HEK293 (cell line): Measurements from ENCODE around the gene IFI30.

Experiments used
- CTCF ChIP-seq: fragments of 450-650 bp; formaldehyde crosslinking; IDR thresholded peaks from 2 replicates; pipeline ENCODE4 v1.5.1; 2016; ENCODE audit warnings: missing biosample characterization, missing genetic modification characterization
- KLF10 ChIP-seq: fragments of 450-650 bp; IDR thresholded peaks from 2 replicates; pipeline ENCODE4 v1.5.1; 2018; ENCODE audit warnings: missing biosample characterization, mild to moderate bottlenecking, missing genetic modification characterization
- KLF8 ChIP-seq: fragments of 450-650 bp; formaldehyde crosslinking; IDR thresholded peaks from 2 replicates; pipeline ENCODE4 v1.5.1; 2016; ENCODE audit warnings: missing biosample characterization, missing genetic modification characterization
- TCF7L2 ChIP-seq: IDR thresholded peaks from 2 replicates; pipeline ENCODE4 v1.6.1; 2011; ENCODE audit warnings: low read depth, mild to moderate bottlenecking, inconsistent platforms, low read length, moderate library complexity, borderline replicate concordance
- YY1 ChIP-seq: fragments of 450-650 bp; formaldehyde crosslinking; IDR thresholded peaks from 2 replicates; pipeline ENCODE4 v1.5.1; 2018; ENCODE audit warnings: missing biosample characterization, missing genetic modification characterization
- ZBTB1 ChIP-seq: fragments of 450-650 bp; formaldehyde crosslinking; IDR thresholded peaks from 2 replicates; pipeline ENCODE4 v1.5.1; 2016; ENCODE audit warnings: missing biosample characterization, missing genetic modification characterization
- ZBTB44 ChIP-seq: fragments of 450-650 bp; IDR thresholded peaks from 2 replicates; pipeline ENCODE4 v1.5.1; 2018; ENCODE audit warnings: missing biosample characterization, mild to moderate bottlenecking, missing genetic modification characterization
- ZEB2 ChIP-seq: fragments of 450-650 bp; formaldehyde crosslinking; IDR thresholded peaks from 2 replicates; pipeline ENCODE4 v1.5.1; 2016; ENCODE audit warnings: missing biosample characterization, missing genetic modification characterization
- ZNF223 ChIP-seq: fragments of 450-650 bp; formaldehyde crosslinking; IDR thresholded peaks from 2 replicates; pipeline ENCODE4 v1.5.1; 2016; ENCODE audit warnings: missing biosample characterization, missing genetic modification characterization
- ZNF571 ChIP-seq: fragments of 450-650 bp; formaldehyde crosslinking; IDR thresholded peaks from 2 replicates; pipeline ENCODE4 v1.5.0; 2017; ENCODE audit warnings: missing biosample characterization, missing genetic modification characterization
- ZSCAN18 ChIP-seq: fragments of 450-650 bp; formaldehyde crosslinking; IDR thresholded peaks from 2 replicates; pipeline ENCODE4 v1.5.1; 2016; ENCODE audit warnings: missing biosample characterization, missing genetic modification characterization

GRCh38 chr19:18156841-18157464, 16.7 kb upstream of the IFI30 start:
- no peak for TF ChIP-seq ZEB2
- no peak for TF ChIP-seq CTCF (tag by site-specific recombination)
- TF ChIP-seq TCF7L2 = no peak
- TF ChIP-seq ZSCAN18 (tag by site-specific recombination) = no peak
- no peak for TF ChIP-seq YY1 (tag by site-specific recombination)
- no peak for TF ChIP-seq ZNF571 (tag by site-specific recombination)
- peak; percentile 83; the same call in 1 of the 2 replicates for TF ChIP-seq KLF10 (tag by site-specific recombination)
- no peak; the same call in 1 of the 2 replicates for TF ChIP-seq ZBTB44 (tag by site-specific recombination)
- TF ChIP-seq KLF8 (tag by site-specific recombination) = peak; percentile 56; the same call in 1 of the 2 replicates
- no peak; the same call in 1 of the 2 replicates for TF ChIP-seq ZNF223 (tag by site-specific recombination)
- TF ChIP-seq ZBTB1 (tag by site-specific recombination) = no peak
